IMR-90 (cell line): ENCODE results near the gene GRK5. TPM values are rescaled to one million over a fixed set of nuclear protein-coding genes. Genes with fewer than 3 reads are reported as not detected.
A peak's percentile ranks its signal among the peaks of the same experiment; 100 is the strongest.

Experiments used
- ATAC-seq: fragments of 200-7000 bp; cut with Tn5 transposase; 2 replicates; pipeline ENCODE4 v1.9.1; 2020; ENCODE audit warnings: low read depth, mild to moderate bottlenecking, moderate library complexity
- BruUV-seq: library from RNA; stranded (reverse); fragments of 400-500 nt; replicated peaks from 2 replicates; lab custom pipeline; 2021; lab: Mats Ljungman, UMichigan
- CTCF ChIA-PET: fragments of 300-600 bp; formaldehyde crosslinking; extraction: SDS; loops from one replicate; lab custom pipeline; 2021; ENCODE audit warnings: antibody characterized with exemption; lab: Yijun Ruan, JAX
- POLR2A ChIA-PET: fragments of 300-600 bp; sonication (Branson Sonifier 250); formaldehyde crosslinking; loops from one replicate; lab custom pipeline; 2022; ENCODE audit warnings: antibody characterized with exemption; ENCODE audit not compliant: unreplicated experiment; lab: Charles Lee
- DNase-seq: peaks from one replicate; pipeline ENCODE4 v3.0.0; 2013
- H2AFZ ChIP-seq: replicated peaks from 2 replicates; pipeline ENCODE3; 2013; ENCODE audit warnings: low read length, mild to moderate bottlenecking; ENCODE audit not compliant: poor library complexity
- H2AK5ac ChIP-seq: 2 replicates; pipeline ENCODE4 v1.6.1; 2013; ENCODE audit warnings: low read depth, low read length, inconsistent platforms
- H2AK9ac ChIP-seq: replicated peaks from 2 replicates; pipeline ENCODE3; 2013; ENCODE audit warnings: mild to moderate bottlenecking, low read depth, low read length, moderate library complexity; ENCODE audit not compliant: poor library complexity
- H2BK120ac ChIP-seq: 2 replicates; pipeline ENCODE4 v1.6.1; 2013; ENCODE audit warnings: low read depth, low read length, inconsistent platforms
- H2BK15ac ChIP-seq: 3 replicates; pipeline ENCODE4 v1.6.1; 2013; ENCODE audit warnings: low read depth, low read length, inconsistent platforms
- H2BK20ac ChIP-seq: 2 replicates; pipeline ENCODE4 v1.6.1; 2013; ENCODE audit warnings: low read depth, mild to moderate bottlenecking, inconsistent platforms, low read length, moderate library complexity
- H2BK5ac ChIP-seq: 2 replicates; pipeline ENCODE4 v1.6.1; 2013; ENCODE audit warnings: mild to moderate bottlenecking, low read depth, low read length, inconsistent platforms; ENCODE audit not compliant: poor library complexity, severe bottlenecking
- H3K14ac ChIP-seq: replicated peaks from 2 replicates; pipeline ENCODE4 v1.6.1; 2013; ENCODE audit warnings: low read depth, low read length, inconsistent platforms
- H3K18ac ChIP-seq: 2 replicates; pipeline ENCODE4 v1.6.1; 2013; ENCODE audit warnings: low read depth, low read length, control low read depth
- H3K23ac ChIP-seq: 2 replicates; pipeline ENCODE4 v1.6.1; 2013; ENCODE audit warnings: low read depth, low read length, inconsistent platforms
- H3K27ac ChIP-seq: 2 replicates; pipeline ENCODE4 v1.5.1; 2013; ENCODE audit warnings: mild to moderate bottlenecking, control low read depth, low read length; ENCODE audit not compliant: insufficient read depth
- H3K27me3 ChIP-seq: 2 replicates; pipeline ENCODE4 v1.6.1; 2013; ENCODE audit warnings: low read length; ENCODE audit not compliant: control insufficient read depth, insufficient read depth
- H3K36me3 ChIP-seq: 2 replicates; pipeline ENCODE4 v1.6.1; 2013; ENCODE audit warnings: low read length, mixed read lengths; ENCODE audit not compliant: control insufficient read depth, insufficient read depth
- H3K4ac ChIP-seq: 2 replicates; pipeline ENCODE4 v1.6.1; 2013; ENCODE audit warnings: low read depth, low read length, inconsistent platforms
- H3K4me1 ChIP-seq: 2 replicates; pipeline ENCODE4 v1.6.1; 2013; ENCODE audit warnings: low read length, mixed read lengths; ENCODE audit not compliant: control insufficient read depth, insufficient read depth
- H3K4me2 ChIP-seq: 2 replicates; pipeline ENCODE4 v1.6.1; 2013; ENCODE audit warnings: low read depth, mild to moderate bottlenecking, control low read depth, low read length, moderate library complexity
- H3K4me3 ChIP-seq: 2 replicates; pipeline ENCODE4 v1.5.1; 2013; ENCODE audit warnings: low read depth, mild to moderate bottlenecking, control low read depth, low read length, moderate library complexity; ENCODE audit not compliant: insufficient read depth
- H3K56ac ChIP-seq: 2 replicates; pipeline ENCODE4 v1.6.1; 2013; ENCODE audit warnings: low read length, inconsistent platforms; ENCODE audit not compliant: insufficient read depth; ENCODE audit errors: extremely low read depth
- H3K79me1 ChIP-seq, 2 experiments: 2 replicates each; pipeline ENCODE4 v1.6.1; 2013; ENCODE audit warnings: low read length in 2 of 2, inconsistent platforms in 1 of 2, low read depth in 1 of 2
- H3K9ac ChIP-seq: 2 replicates; pipeline ENCODE4 v1.6.1; 2013; ENCODE audit warnings: low read depth, low read length, control low read depth
- H3K9me1 ChIP-seq: 2 replicates; pipeline ENCODE4 v1.6.1; 2013; ENCODE audit warnings: low read length, inconsistent platforms; ENCODE audit not compliant: insufficient read depth
- H3K9me3 ChIP-seq: 2 replicates; pipeline ENCODE4 v1.6.1; 2013; ENCODE audit warnings: low read length; ENCODE audit not compliant: control insufficient read depth, insufficient read depth
- H4K20me1 ChIP-seq: 2 replicates; pipeline ENCODE4 v1.6.1; 2013; ENCODE audit warnings: low read length, inconsistent platforms; ENCODE audit not compliant: insufficient read depth
- H4K5ac ChIP-seq: 2 replicates; pipeline ENCODE4 v1.6.1; 2013; ENCODE audit warnings: mild to moderate bottlenecking, low read depth, low read length, control low read depth
- H4K8ac ChIP-seq, 2 experiments: 2 replicates each; pipeline ENCODE4 v1.6.1; 2013; ENCODE audit warnings: low read depth in 2 of 2, low read length in 2 of 2, control low read depth in 1 of 2, inconsistent platforms in 1 of 2
- H4K91ac ChIP-seq: 2 replicates; pipeline ENCODE4 v1.6.1; 2013; ENCODE audit warnings: low read depth, low read length, inconsistent platforms; ENCODE audit not compliant: insufficient read depth
- BHLHE40 ChIP-seq: fragments of 150-350 bp; IDR thresholded peaks from 2 replicates; pipeline ENCODE4 v1.6.1; 2016; ENCODE audit warnings: mild to moderate bottlenecking, low read depth, low read length
- CEBPB ChIP-seq: IDR thresholded peaks from 2 replicates; pipeline ENCODE4 v1.6.1; 2012; ENCODE audit warnings: low read depth, low read length, improper control_type of control experiment
- ELK1 ChIP-seq: fragments of 150-350 bp; IDR thresholded peaks from 2 replicates; pipeline ENCODE4 v1.6.1; 2016; ENCODE audit warnings: low read depth, mild to moderate bottlenecking, low read length, moderate library complexity, borderline replicate concordance
- MAFK ChIP-seq: IDR thresholded peaks from 2 replicates; pipeline ENCODE4 v1.6.1; 2012; ENCODE audit warnings: low read depth, low read length, improper control_type of control experiment
- MAZ ChIP-seq: IDR thresholded peaks from 2 replicates; pipeline ENCODE4 v1.6.1; 2012; ENCODE audit warnings: low read depth, mild to moderate bottlenecking, low read length, improper control_type of control experiment, moderate library complexity, borderline replicate concordance
- MXI1 ChIP-seq: IDR thresholded peaks from 2 replicates; pipeline ENCODE4 v1.6.1; 2012; ENCODE audit warnings: low read depth, mild to moderate bottlenecking, low read length, moderate library complexity, borderline replicate concordance
- NFE2L2 ChIP-seq: fragments of 150-350 bp; IDR thresholded peaks from 2 replicates; pipeline ENCODE4 v1.6.1; 2016; ENCODE audit warnings: low read depth, mild to moderate bottlenecking, low read length
- POLR2A ChIP-seq: IDR thresholded peaks from 2 replicates; pipeline ENCODE4 v1.6.1; 2012; ENCODE audit warnings: mild to moderate bottlenecking, low read depth, low read length
- SMC3 ChIP-seq: fragments of 150-350 bp; IDR thresholded peaks from 2 replicates; pipeline ENCODE4 v1.6.1; 2016; ENCODE audit warnings: low read depth, mild to moderate bottlenecking, antibody characterized with exemption, low read length, moderate library complexity
- USF2 ChIP-seq: fragments of 150-350 bp; IDR thresholded peaks from 2 replicates; pipeline ENCODE4 v1.6.1; 2017; ENCODE audit warnings: mild to moderate bottlenecking, antibody characterized with exemption, low read length, low read depth
- WGBS, 2 experiments: methylation state at CpG; one replicate each; pipeline versions ENCODE4 v1.1.5 to v1.1.7; 2013; ENCODE audit warnings: missing lambda C conversion rate in 2 of 2; ENCODE audit not compliant: insufficient read length in 1 of 2; ENCODE audit errors: extremely low coverage in 2 of 2; 5-methylcytosine and 5-hydroxymethylcytosine counted together
- dilution Hi-C: fragments of 300-500 bp; cut with HindIII; formaldehyde crosslinking; loops from one replicate; pipeline ENCODE4 v1.14.3; 2018; ENCODE audit warnings: low sequenced_read_pairs; ENCODE audit not compliant: unreplicated experiment
- in situ Hi-C: fragments of 300-500 bp; cut with MboI; formaldehyde crosslinking; loops from 3 replicates; pipeline ENCODE4 v1.14.3; 2019; ENCODE audit warnings: low sequenced_read_pairs, inconsistent platforms, mixed read lengths
- intact Hi-C: fragments of 100-400 bp; cut with micrococcal nuclease; formaldehyde crosslinking; loops from 2 replicates; pipeline ENCODE4 v1.10.0; 2022
- polyA plus RNA-seq, 3 experiments: library from polyadenylated mRNA; depleted of rRNA; stranded (reverse); fragments of >200 nt; gene quantifications; 2 replicates each; pipeline ENCODE4 v1.2.3, GENCODE V29; 2012; ENCODE audit warnings: low replicate concordance in 1 of 3
- total RNA-seq: library from RNA; depleted of rRNA; stranded (reverse); fragments of >200 nt; gene quantifications from 2 replicates; pipeline ENCODE4 v1.2.3, GENCODE V29; 2012

GRK5 gene
- total and polyA plus RNA-seq, 2 of the 4 experiments (the other 2 are of a cell fraction): 12.9 to 16.3 TPM

- TF ChIP-seq NFE2L2 (no peak), BHLHE40 (no peak)
These were observed 215.5 kb downstream of the GRK5 start (continued) for GRCh38 chr10:119422682-119423509.

GRCh38 chr10:119423510-119424257, 216.3 kb downstream of the GRK5 start:
- intact Hi-C loops (no loop called here), in situ Hi-C loops (no loop called here), dilution Hi-C loops (no loop called here)
- Histone ChIP-seq H2AFZ (peak overlapping the region; percentile 19), H3K4me1 (peaks cover 12% of the 10 kb centered on the region), H2AK9ac (no peak overlapping the region), H2BK120ac (no peak overlapping the region), H3K9ac (no peak overlapping the region), H2BK20ac (no peak overlapping the region), H3K4me2 (no peak overlapping the region), H2BK5ac (no peak overlapping the region), H3K56ac (no peak overlapping the region), H3K27ac (no peak overlapping the region), H3K79me1 (peaks cover 18 to 47% of the 10 kb centered on the region in 2 experiments; a peak in 3 of 4 replicates), H3K18ac (no peak overlapping the region), H4K91ac (no peak overlapping the region), H2BK15ac (no peak overlapping the region), H3K4ac (no peak overlapping the region), H3K14ac (no peak overlapping the region), H2AK5ac (peak overlapping the region; percentile 39; the same call in 1 of the 2 replicates), H3K27me3 (no peaks in the 10 kb centered on the region), H3K9me3 (no peaks in the 10 kb centered on the region), H3K23ac (no peak overlapping the region), H3K36me3 (peaks cover 76% of the 10 kb centered on the region), H4K20me1 (peaks cover 35% of the 10 kb centered on the region), H4K8ac (no peak overlapping the region), H3K4me3 (no peak overlapping the region), H4K5ac (no peak overlapping the region), H3K9me1 (peaks cover 17% of the 10 kb centered on the region)
- ChIA-PET POLR2A (no interaction called here), CTCF (no interaction called here)
- 60% methylated on average over 2 of the region's 7 CpGs; no CpG with 5 or more reads in 1 of the 2 experiments for WGBS, 2 experiments
- TF ChIP-seq CEBPB: no peak
- no peak for TF ChIP-seq POLR2A
- no peak for TF ChIP-seq SMC3
- no peak for TF ChIP-seq MXI1
- TF ChIP-seq MAFK: no peak
- no peak for TF ChIP-seq BHLHE40
- no peak for TF ChIP-seq USF2
- TF ChIP-seq ELK1: no peak
- no peak for TF ChIP-seq MAZ
- no TSS peak for BruUV-seq
- no peak for ATAC-seq
- no peak for DNase-seq
